Left lung (tissue), 10 donors: Measurements from ENCODE around the gene DEXI. TPM values are rescaled to one million over a fixed set of nuclear protein-coding genes. Genes with fewer than 3 reads are reported as not detected.
A peak's percentile ranks its signal among the peaks of the same experiment; 100 is the strongest.

ENCODE experiments used
- ATAC-seq: fragments of 200-7000 bp; cut with Tn5 transposase; one replicate; pipeline ENCODE4 v1.9.1; 2020; ENCODE audit warnings: moderate library complexity
- DNase-seq, 4 donors: peaks; one replicate each; pipeline ENCODE4 v3.0.0-alpha.2; 2013 to 2020
- H3K27ac ChIP-seq, 2 donors: fragments of 200-600 bp; sonication (generic) in 1 of 2; one replicate each; pipeline versions ENCODE4 v1.5.0 to v1.8.0; 2020 to 2021
- H3K27me3 ChIP-seq, 2 donors: fragments of 200-600 bp; sonication (generic) in 1 of 2; one replicate each; pipeline versions ENCODE4 v1.5.0 to v1.8.0; 2020 to 2021
- H3K36me3 ChIP-seq, 2 donors: fragments of 200-600 bp; sonication (generic) in 1 of 2; one replicate each; pipeline versions ENCODE4 v1.5.0 to v1.8.0; 2020 to 2021
- H3K4me1 ChIP-seq, 2 donors: fragments of 200-600 bp; one replicate each; pipeline ENCODE4 v1.8.0; 2021
- H3K4me3 ChIP-seq, 2 donors: fragments of 200-600 bp; sonication (generic) in 1 of 2; one replicate each; pipeline versions ENCODE4 v1.5.0 to v1.8.0; 2020 to 2021; ENCODE audit warnings: mild to moderate bottlenecking in 1 of 2
- H3K9me3 ChIP-seq, 2 donors: fragments of 200-600 bp; sonication (generic) in 1 of 2; one replicate each; pipeline versions ENCODE4 v1.5.0 to v1.8.0; 2020 to 2021
- intact Hi-C, 2 donors: fragments of 100-400 bp; cut with DNase I; formaldehyde crosslinking; loops; one replicate each; pipeline versions ENCODE4 v1.11.2 to v1.14.2; 2022
- polyA plus RNA-seq, 6 donors: library from polyadenylated mRNA; unstranded; fragments of 120-200 nt; gene quantifications; one replicate each; pipeline ENCODE4 v1.2.1, GENCODE V29; 2013; ENCODE audit not compliant: insufficient read length in 6 of 6
- total RNA-seq, 2 donors: library from RNA; stranded (reverse); fragmentation: NEBNext Ultra II Directional; extraction: Animal tissue kit (Norgen Biotek cat#: 25700); gene quantifications; one replicate each; pipeline ENCODE4 v1.2.1, GENCODE V29; 2021
- TF ChIP-seq, protein P1 (sequence below), 2 donors: fragments of 200-600 bp; sonication (generic) in 1 of 2; IDR thresholded peaks; one replicate each; pipeline versions ENCODE4 v1.5.0 to v1.8.0; 2021; ENCODE audit warnings: antibody characterized with exemption in 2 of 2
- donor health status: DM: no; HTN: yes; CAD: no.
- donor health status: DM: no; HTN: no; CAD: no.

Gene DEXI
- total and polyA plus RNA-seq, 8 donors: 30.2 to 54.7 (median 43.5) TPM

DNA sequence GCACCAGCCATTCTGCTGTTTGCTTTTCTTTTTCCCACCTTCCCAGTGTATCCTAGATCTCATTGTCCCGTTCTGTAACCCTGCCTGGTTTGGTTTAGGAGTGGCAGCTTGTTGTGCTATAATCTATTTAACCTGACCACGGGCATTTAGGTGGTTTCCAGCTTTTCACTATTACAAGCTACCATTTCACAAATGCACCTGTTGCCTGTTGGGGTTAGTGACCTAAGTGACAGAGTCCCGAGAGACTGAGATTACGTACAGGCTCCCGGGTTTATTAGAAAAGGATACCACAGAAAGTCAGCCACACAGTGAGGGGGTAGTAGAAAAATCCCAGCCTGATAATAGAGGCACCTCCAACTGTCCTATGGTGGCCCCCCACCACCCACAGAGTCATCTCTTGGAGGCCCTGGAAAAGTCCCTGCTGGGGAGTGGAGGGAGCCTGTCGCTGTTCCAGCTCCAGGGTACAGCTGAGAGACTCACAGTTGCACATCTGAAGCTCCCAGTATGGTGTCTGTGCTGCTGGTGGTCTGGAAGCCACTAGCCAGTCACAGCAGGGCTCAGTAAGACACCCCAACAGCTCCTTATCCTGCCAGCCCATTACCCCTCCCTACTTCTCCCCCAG is 23.3 kb upstream of the DEXI start:
- DNase-seq (no peak), ATAC-seq (no peak)
- Histone ChIP-seq H3K27me3 (no peaks in the 10 kb centered on the region), H3K9me3 (no peaks in the 10 kb centered on the region), H3K4me1 (peaks cover 0 to 34% of the 10 kb centered on the region in 2 donors), H3K36me3 (peaks cover 0 to 51% of the 10 kb centered on the region in 2 donors), H3K27ac (no peak overlapping the region), H3K4me3 (no peak overlapping the region)
- intact Hi-C loops: loop anchor here in 1 of 2 donors (10.0 kb wide), 1 partner anchor 389 kb away; no protein-coding TSS in a partner anchor
- TF ChIP-seq, protein P1, sequence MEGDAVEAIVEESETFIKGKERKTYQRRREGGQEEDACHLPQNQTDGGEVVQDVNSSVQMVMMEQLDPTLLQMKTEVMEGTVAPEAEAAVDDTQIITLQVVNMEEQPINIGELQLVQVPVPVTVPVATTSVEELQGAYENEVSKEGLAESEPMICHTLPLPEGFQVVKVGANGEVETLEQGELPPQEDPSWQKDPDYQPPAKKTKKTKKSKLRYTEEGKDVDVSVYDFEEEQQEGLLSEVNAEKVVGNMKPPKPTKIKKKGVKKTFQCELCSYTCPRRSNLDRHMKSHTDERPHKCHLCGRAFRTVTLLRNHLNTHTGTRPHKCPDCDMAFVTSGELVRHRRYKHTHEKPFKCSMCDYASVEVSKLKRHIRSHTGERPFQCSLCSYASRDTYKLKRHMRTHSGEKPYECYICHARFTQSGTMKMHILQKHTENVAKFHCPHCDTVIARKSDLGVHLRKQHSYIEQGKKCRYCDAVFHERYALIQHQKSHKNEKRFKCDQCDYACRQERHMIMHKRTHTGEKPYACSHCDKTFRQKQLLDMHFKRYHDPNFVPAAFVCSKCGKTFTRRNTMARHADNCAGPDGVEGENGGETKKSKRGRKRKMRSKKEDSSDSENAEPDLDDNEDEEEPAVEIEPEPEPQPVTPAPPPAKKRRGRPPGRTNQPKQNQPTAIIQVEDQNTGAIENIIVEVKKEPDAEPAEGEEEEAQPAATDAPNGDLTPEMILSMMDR (IDR thresholded peaks at IDR 0.05): no peak

DNA sequence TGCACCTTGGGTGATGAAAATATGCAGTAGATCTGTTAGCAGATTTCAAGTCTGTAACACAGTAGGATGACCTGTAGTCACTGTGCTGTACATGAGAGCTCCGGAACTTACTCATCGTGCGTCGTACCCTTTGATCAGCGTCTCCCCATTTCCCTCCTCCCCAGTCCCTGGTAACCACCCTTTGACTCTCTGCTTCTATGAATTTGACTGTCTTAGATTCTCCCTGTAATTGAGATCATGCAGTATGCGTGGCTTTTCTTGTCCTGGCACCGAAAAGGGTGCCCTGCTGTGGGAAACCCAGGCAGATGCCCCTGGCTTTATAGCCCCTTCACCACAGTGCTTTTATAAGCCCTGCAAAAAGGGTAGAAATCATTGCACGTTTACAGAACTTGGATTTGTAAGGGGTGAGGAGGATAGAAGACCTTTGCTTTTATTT is 22.6 kb upstream of the DEXI start:
- intact Hi-C loops: loop anchor here in 1 of 2 donors (10.0 kb wide), 1 partner anchor 390 kb away; no protein-coding TSS in a partner anchor
- H3K4me3 ChIP-seq: no peak overlapping the region
- ATAC-seq (no peak), DNase-seq (no peak)
- H3K4me1 ChIP-seq: peaks cover 0 to 34% of the 10 kb centered on the region in 2 donors
- H3K36me3 ChIP-seq: peaks cover 0 to 47% of the 10 kb centered on the region in 2 donors
- H3K27ac ChIP-seq: no peak overlapping the region
- TF ChIP-seq, protein P1 (IDR thresholded peaks at IDR 0.05): no peak
- H3K27me3 ChIP-seq: no peaks in the 10 kb centered on the region
- no peaks in the 10 kb centered on the region for H3K9me3 ChIP-seq

DNA sequence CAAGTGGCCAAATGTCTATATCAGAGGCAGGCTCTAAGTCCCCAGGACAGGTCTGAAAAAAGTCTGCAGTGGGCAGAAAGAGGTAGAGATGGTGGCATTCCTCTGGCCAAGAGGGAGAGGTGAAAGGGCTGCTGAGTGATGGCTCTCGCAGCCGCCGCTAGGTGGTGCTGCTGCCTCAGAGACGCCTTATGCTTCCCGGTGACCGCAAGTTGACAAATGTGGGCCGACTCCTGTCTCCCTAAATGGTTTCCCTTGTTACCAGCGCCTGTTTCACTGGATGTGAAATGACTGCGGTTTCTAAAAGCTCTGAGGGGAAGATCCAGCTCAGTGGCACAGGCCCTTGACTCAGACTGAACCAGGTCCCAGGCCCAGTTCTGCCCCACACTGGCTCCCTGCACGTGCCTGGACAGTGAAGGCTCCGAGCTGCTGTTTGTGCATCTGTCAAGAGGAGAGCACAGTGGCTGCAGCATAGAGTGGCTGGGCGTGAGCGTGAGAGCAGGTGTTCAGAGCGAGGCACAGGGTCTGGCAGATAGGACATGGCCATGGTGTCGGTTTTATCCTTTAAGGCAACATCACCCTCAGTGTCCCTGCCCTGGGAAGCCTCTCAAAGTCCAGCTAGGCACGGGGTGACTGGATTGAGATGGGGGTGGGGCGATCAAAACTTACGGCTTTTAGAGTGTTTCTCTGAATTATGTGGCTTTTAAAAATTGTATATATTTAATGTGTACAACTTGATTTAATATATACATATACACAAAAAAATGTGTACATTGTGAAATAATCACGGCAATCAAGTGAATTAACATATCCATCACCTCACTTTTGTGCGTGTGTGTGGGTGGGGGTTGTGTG is 22.0 kb upstream of the DEXI start:
- TF ChIP-seq, protein P1 (IDR thresholded peaks at IDR 0.05): peak; percentile 97 to 98
- Histone ChIP-seq H3K9me3 (no peaks in the 10 kb centered on the region), H3K4me1 (peaks cover 0 to 28% of the 10 kb centered on the region in 2 donors), H3K36me3 (peaks cover 0 to 50% of the 10 kb centered on the region in 2 donors), H3K27me3 (no peaks in the 10 kb centered on the region), H3K27ac (no peak overlapping the region), H3K4me3 (no peak overlapping the region)
- intact Hi-C loops: loop anchor here in 1 of 2 donors (10.0 kb wide), 1 partner anchor 391 kb away; no protein-coding TSS in a partner anchor
- peak; percentile 78 to 96 (median 88) for DNase-seq
- ATAC-seq: peak; percentile 97

DNA sequence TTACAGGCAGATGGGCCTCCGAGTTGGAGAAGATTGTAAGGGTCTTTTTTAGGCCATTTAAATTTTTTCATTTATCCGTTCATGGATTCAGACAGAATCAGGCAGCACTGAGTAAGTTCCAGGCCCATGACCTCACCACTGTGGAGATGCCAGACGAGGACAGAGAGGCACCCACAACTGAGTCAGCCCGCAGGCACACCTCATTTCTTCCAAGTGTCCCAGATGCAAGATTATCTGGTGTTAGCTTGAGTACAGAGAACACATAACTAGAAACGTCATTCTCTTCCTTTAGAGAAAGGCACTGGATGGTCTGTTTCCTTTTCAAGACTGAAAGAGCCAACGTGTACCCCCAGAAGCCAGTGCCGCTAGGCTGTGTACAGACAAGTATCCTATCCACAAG is 19.0 kb upstream of the DEXI start:
- ATAC-seq (peak; percentile 22), DNase-seq (no peak)
- Histone ChIP-seq H3K4me3 (no peak overlapping the region), H3K36me3 (peaks cover 0 to 44% of the 10 kb centered on the region in 2 donors), H3K27ac (no peak overlapping the region), H3K27me3 (no peaks in the 10 kb centered on the region), H3K9me3 (no peaks in the 10 kb centered on the region), H3K4me1 (peaks cover 0 to 18% of the 10 kb centered on the region in 2 donors)
- intact Hi-C loops: loop anchor here in 1 of 2 donors (10.0 kb wide), 1 partner anchor 394 kb away; no protein-coding TSS in a partner anchor
- TF ChIP-seq, protein P1 (IDR thresholded peaks at IDR 0.05): no peak

DNA sequence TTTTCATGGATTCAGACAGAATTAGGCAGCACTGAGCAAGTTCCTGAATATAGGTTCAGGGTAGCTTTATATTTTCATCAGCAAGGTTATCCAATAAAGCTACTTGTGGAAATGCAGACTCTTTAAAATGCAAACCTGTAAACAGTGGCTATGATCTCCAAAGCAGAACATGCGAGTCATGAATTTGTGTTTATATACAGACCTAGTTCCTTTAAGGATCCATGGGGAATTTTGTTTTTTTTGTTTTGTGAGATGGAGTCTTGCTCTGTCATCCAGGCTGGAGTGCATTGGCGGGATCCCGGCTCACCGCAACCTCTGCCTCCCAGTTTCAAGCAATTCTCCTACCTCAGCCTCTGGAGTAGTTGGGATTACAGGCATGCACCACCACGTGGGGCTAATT is 16.9 kb upstream of the DEXI start:
- Histone ChIP-seq H3K4me1 (peaks cover 3 to 18% of the 10 kb centered on the region in 2 donors), H3K4me3 (no peak overlapping the region), H3K36me3 (peaks cover 0 to 35% of the 10 kb centered on the region in 2 donors), H3K27me3 (no peaks in the 10 kb centered on the region), H3K9me3 (no peaks in the 10 kb centered on the region), H3K27ac (no peak overlapping the region)
- ATAC-seq (no peak), DNase-seq (no peak)
- TF ChIP-seq, protein P1 (IDR thresholded peaks at IDR 0.05): no peak
- intact Hi-C loops: no loop called here
